ENCODE results near the gene KLRC3.
"Not testable (repeated sequence)": the region's sequence is repeated elsewhere in the genome, so short reads cannot be mapped to it uniquely, and the experiment has no call there.

KLRC3 gene

GRCh38 chr12:10395390-10395998, 24.9 kb downstream of the KLRC3 start:
- in situ Hi-C loops (cut with MboI; ENCODE audit: low sequenced_read_pairs, unreplicated experiment), result no loop called here
- peak; percentile 21 for DNase-seq (ENCODE audit: low spot score)

DNA sequence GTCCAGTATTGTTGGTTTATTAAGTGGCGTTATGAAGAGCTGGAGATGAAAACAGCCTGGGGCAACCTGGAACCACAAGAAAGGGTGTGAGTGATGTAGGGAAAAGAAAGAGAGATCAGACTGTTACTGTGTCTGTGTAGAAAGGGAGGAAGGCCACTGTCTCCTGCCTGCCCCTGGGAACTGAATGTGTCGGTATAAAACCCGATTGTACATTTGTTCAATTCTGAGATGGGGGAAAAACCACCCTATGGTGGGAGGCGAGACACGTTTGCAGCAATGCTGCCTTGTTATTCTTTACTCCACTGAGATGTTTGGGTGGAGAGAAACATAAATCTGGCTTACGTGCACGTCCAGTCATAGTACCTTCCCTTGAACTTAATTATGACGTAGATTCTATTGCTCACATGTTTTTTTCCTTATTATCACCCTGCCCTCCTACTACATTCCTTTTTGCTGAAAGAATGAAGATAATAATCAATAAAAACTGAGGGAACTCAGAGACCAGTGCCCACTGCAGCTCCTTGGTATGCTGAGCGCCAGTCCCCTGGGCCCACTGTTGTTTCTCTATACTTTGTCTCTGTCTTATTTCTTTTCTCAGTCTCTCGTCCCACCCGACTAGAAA, 25.8 kb downstream of the KLRC3 start:
- in situ Hi-C loops (cut with MboI; ENCODE audit: low sequenced_read_pairs, unreplicated experiment), result not testable (repeated sequence)

More at GRCh38 chr12:10395390-10395998, 24.9 kb downstream of the KLRC3 start:
- TF ChIP-seq CTCF (IDR thresholded peaks at IDR 0.05; ENCODE audit: borderline replicate concordance, control extremely low read depth, extremely low read depth, insufficient read depth, missing control alignments), result no peak

GRCh38 chr12:10393291-10393690, 27.1 kb downstream of the KLRC3 start:
- no peak for DNase-seq (ENCODE audit: low spot score)
- in situ Hi-C loops (cut with MboI; ENCODE audit: low sequenced_read_pairs, unreplicated experiment), result no loop called here

More for the DNA sequence above, 25.8 kb downstream of the KLRC3 start:
- not testable (repeated sequence) for DNase-seq (ENCODE audit: low spot score)

DNA sequence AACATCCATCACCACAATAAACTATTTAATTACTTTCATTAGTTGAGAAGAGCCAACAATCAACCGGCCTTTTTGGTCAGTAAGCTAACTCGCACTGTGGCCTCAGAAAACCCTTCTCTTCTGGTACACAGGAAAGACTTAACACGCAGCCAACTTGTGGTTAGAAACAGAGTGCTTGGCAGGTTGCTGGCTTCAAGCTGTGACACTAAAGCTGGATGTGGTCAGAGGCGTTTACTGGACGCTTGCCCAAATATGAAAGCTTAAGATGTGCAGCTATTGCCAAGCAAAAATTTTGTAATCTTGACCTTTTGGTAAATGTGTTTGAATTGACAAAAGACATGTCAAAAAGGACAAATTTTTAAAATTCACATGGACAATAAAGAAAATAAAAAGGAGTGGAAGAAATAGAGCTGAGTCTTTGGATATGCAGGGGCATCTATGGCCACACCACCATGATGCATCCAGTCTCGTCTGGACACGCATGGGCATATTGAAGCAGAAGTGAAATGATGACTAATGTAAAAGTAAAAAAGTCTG, 27.9 kb downstream of the KLRC3 start:
- peak; percentile 24 for DNase-seq (ENCODE audit: low spot score)
- in situ Hi-C loops (cut with MboI; ENCODE audit: low sequenced_read_pairs, unreplicated experiment), result no loop called here
- no peak for TF ChIP-seq CTCF (IDR thresholded peaks at IDR 0.05; ENCODE audit: borderline replicate concordance, control extremely low read depth, extremely low read depth, insufficient read depth, missing control alignments)

More at GRCh38 chr12:10393291-10393690, 27.1 kb downstream of the KLRC3 start:
- TF ChIP-seq CTCF (IDR thresholded peaks at IDR 0.05; ENCODE audit: borderline replicate concordance, control extremely low read depth, extremely low read depth, insufficient read depth, missing control alignments), result no peak

DNA sequence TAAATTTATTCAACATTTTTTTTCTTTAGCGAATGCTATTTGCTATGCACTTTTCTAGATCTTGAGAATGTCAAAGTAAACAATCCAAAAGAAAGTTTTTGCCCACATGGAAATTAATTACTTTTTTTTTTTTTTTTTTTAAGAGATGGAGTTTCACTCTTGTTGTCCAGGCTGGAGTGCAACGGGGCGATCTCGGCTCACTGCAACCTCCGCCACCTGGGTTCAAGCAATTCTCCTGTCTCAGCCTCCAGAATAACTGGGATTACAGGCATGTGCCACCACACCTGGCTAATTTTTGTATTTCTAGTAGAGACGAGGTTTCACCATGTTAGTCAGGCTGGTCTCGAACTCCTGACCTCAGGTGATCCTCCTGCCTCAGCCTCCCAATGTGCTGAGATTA, 29.4 kb downstream of the KLRC3 start:
- in situ Hi-C loops (cut with MboI; ENCODE audit: low sequenced_read_pairs, unreplicated experiment), result not testable (repeated sequence)

DNA sequence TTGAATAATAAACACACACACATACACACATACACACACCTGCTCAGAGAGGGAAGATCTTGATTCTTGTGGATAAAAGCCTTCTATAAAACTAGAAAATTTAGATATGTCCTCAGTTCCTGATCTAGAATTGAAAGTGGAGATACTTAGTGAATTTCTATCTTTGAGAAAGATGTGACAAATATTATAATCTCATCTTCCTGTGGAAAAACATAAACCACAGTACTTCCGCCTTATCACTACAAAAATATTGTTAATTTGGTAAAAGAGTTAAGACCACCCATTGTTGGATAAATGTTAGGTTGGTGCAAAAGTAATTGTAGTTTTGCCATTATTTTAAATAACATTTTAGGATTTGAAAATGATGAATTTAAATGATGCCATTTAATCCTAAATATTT, 30.5 kb downstream of the KLRC3 start, which contains the start of gene KLRK1:
Gene KLRK1, minus strand, starts transcription at position 138 of the 400 bp plus-strand sequence. CDS start 1,231 bp downstream, outside the sequence.
- in situ Hi-C loops (cut with MboI; ENCODE audit: low sequenced_read_pairs, unreplicated experiment), result no loop called here
- DNase-seq (ENCODE audit: low spot score), result no peak
- no peak for TF ChIP-seq CTCF (IDR thresholded peaks at IDR 0.05; ENCODE audit: borderline replicate concordance, control extremely low read depth, extremely low read depth, insufficient read depth, missing control alignments)

More for the DNA sequence above, 29.4 kb downstream of the KLRC3 start:
- DNase-seq (ENCODE audit: low spot score), result not testable (repeated sequence)

DNA sequence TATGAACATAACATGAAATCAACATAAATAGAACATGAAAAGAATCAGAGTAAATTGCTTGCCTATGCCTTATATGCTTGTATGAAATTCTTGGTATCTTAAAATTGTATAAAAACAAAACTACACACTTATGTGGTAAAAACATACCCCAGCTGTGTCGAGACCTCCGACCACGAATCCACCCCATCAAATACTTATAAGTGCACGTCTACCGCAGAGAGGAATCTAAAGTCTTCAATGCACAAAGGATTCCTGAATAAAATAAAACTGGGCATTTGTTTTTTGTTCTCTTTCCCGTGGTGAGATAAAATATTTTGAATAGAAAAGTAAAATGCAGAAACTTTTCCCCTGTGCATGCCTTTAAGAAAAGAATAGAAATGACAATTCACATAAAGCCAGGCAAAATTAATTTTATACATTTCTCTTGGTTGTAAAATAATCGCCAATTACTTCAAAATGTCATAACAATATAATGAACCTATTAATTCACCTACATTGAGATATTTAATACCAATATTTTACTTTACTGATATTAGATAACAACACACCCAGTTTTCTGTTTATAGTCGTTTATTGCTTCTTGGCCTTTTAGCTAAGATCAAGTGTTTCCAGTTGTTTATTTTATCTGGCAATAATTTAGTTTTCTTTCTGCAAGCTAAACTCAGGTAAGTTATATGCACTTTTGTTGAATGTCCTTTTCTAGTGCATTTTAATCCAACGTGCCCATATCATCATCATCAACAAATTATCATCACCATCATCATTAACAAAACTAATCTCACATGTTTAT, 31.6 kb downstream of the KLRC3 start:
- TF ChIP-seq CTCF (IDR thresholded peaks at IDR 0.05; ENCODE audit: borderline replicate concordance, control extremely low read depth, extremely low read depth, insufficient read depth, missing control alignments), result no peak
- in situ Hi-C loops (cut with MboI; ENCODE audit: low sequenced_read_pairs, unreplicated experiment), result no loop called here
- DNase-seq (ENCODE audit: low spot score), result no peak

- DNase-seq (ENCODE audit: low spot score); in situ Hi-C loops (cut with MboI; ENCODE audit: low sequenced_read_pairs, unreplicated experiment): not testable (repeated sequence)
These were observed 32.9 kb downstream of the KLRC3 start for GRCh38 chr12:10387498-10387897.
